Natural killer cell treated with Interleukin-12 subunit alpha and Interleukin-12 subunit beta and Interleukin-15 and Interleukin-18, amount 100 ng/mL, for 72 hours (primary cell): ENCODE data around the gene UBE2QL1. TPM values are rescaled to one million over a fixed set of nuclear protein-coding genes. Genes with fewer than 3 reads are reported as not detected.
A peak's percentile ranks its signal among the peaks of the same experiment; 100 is the strongest.

Experiments used
- ATAC-seq, 2 donors: fragments of 150-1000 bp; cut with Tn5 transposase in 1 of 2; sonication (Bioruptor Pico), chemical (Tn5 transposase) in 1 of 2; 2 replicates each; pipeline ENCODE4 v1.10.0; 2021
- DNase-seq: peaks from one replicate; pipeline ENCODE4 v3.0.0; 2022; ENCODE audit warnings: low spot score
- H3K27ac Mint-ChIP-seq, 2 donors: 1 replicate in 1 of 2; 2 replicates in 1 of 2; pipeline ENCODE4 v1.8.0; 2022; ENCODE audit warnings: mixed read lengths in 2 of 2, mild to moderate bottlenecking in 1 of 2, moderate library complexity in 1 of 2
- H3K27me3 Mint-ChIP-seq, 2 donors: 1 replicate in 1 of 2; 2 replicates in 1 of 2; pipeline ENCODE4 v1.8.0; 2022; ENCODE audit warnings: mixed read lengths in 2 of 2
- H3K36me3 Mint-ChIP-seq: one replicate; pipeline ENCODE4 v1.8.0; 2022; ENCODE audit warnings: mixed read lengths
- H3K4me1 Mint-ChIP-seq, 2 donors: 1 replicate in 1 of 2; 2 replicates in 1 of 2; pipeline ENCODE4 v1.8.0; 2022; ENCODE audit warnings: low read depth in 2 of 2, mixed read lengths in 2 of 2, mild to moderate bottlenecking in 1 of 2
- H3K4me3 Mint-ChIP-seq: one replicate; pipeline ENCODE4 v1.8.0; 2022; ENCODE audit warnings: mixed read lengths
- H3K9me3 Mint-ChIP-seq: 2 replicates; pipeline ENCODE4 v1.8.0; 2022; ENCODE audit warnings: mixed read lengths
- total RNA-seq, 2 donors: library from RNA; stranded (reverse); gene quantifications; one replicate each; pipeline ENCODE4 v1.2.3, GENCODE V29; 2022

UBE2QL1 gene
- total RNA-seq, 2 donors from 2014 or later = not detected

DNA sequence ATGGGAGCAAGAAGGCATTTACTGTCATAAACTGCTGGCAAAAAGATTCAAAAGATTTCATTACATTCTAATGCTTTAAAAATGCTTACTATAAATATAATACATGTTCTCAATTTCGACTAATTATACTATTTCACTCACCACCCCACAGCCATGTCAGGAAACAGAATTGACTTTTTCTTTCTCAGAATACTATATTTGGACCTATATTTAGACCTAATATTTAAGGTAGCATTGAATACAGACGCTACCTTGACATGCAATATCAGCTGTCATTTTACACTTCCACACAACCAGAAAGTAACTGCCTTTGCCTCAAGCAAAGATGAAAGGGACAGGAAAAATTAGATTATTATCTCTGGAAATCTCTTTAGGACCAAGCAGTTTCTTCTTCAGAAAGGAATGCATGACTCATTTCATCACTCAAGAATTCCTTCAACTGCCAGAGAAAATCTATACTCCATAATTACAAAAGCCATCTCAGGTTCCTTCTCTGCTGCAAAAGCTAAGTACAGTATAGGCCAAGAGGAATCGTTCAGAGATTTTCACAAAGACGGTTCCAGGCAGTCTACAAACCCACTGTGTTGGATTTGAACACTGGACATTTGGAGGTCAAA lies 11.8 kb upstream of the UBE2QL1 start:
- Mint-ChIP-seq H3K27me3 (peaks cover 23 to 26% of the 10 kb centered on the region in 2 donors), H3K9me3 (no peaks in the 10 kb centered on the region)
- DNase-seq = no peak

DNA sequence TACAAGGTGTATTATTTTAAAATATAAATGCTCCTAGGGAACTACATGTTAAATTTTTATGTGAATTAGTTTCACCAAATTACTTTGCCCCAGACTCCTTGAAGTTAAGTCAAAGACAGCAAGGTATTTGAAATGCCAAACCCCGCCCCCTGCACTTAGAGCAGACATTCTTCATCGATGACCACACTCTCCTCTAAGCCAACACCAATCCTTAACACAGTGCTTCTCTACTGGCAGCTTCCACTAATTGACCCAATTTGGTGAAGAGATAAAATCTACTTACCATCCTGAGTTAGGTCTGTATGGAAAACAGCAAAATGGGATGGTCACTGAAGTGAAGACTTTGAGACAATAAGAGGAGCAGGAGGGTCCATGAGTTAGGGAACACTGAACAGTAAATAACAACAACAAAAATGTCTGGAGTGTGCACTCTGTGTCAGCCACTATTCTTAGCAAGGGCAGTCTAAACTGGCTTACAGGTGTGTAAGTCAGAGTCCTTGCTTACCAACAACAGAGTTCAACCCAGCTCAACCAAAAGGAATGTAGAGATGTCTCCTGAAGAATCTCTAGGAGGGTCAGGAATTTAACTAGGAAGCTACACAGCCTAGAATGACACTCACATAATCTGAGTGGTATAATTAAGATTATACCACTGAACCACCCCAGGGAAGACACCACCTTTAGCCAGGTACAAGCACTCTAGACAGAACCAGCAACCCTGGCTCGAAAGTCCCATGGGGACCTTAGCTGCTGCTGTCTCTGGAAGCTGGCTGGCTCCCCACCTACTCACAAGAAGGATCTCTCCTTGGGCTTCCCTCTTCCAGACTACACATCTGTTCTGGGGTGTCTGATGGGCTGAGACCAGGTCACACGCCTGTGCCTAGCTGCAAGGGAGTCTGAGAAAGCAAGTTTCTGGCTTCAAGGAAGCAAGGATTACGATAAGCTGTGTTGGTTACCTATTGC lies 8.8 kb upstream of the UBE2QL1 start:
- H3K27ac Mint-ChIP-seq = no peak overlapping the region
- no peaks in the 10 kb centered on the region for H3K36me3 Mint-ChIP-seq
- H3K4me3 Mint-ChIP-seq = no peak overlapping the region
- ATAC-seq (no peak), DNase-seq (no peak)
- peaks cover 6% of the 10 kb centered on the region for H3K9me3 Mint-ChIP-seq
- peaks cover 25 to 26% of the 10 kb centered on the region in 2 donors for H3K27me3 Mint-ChIP-seq
- no peaks in the 10 kb centered on the region for H3K4me1 Mint-ChIP-seq

More for the DNA sequence above, 11.8 kb upstream of the UBE2QL1 start:
- no peak for ATAC-seq
- no peaks in the 10 kb centered on the region for H3K36me3 Mint-ChIP-seq
- H3K4me1 Mint-ChIP-seq = no peaks in the 10 kb centered on the region
- no peak overlapping the region for H3K27ac Mint-ChIP-seq
- H3K4me3 Mint-ChIP-seq = no peak overlapping the region

- no peak for ATAC-seq
- Mint-ChIP-seq H3K27me3 (peaks cover 15 to 19% of the 10 kb centered on the region in 2 donors), H3K4me1 (no peaks in the 10 kb centered on the region), H3K36me3 (no peaks in the 10 kb centered on the region), H3K4me3 (no peak overlapping the region), H3K27ac (no peak overlapping the region), H3K9me3 (peaks cover 6% of the 10 kb centered on the region)
- DNase-seq = no peak
Measured at GRCh38 chr5:6442333-6442732, 6.3 kb upstream of the UBE2QL1 start.

GRCh38 chr5:6443326-6443725 lies 5.3 kb upstream of the UBE2QL1 start:
- no peaks in the 10 kb centered on the region for H3K4me1 Mint-ChIP-seq
- DNase-seq (no peak), ATAC-seq (no peak)
- H3K9me3 Mint-ChIP-seq = peaks cover 6% of the 10 kb centered on the region
- H3K27ac Mint-ChIP-seq = no peak overlapping the region
- peaks cover 15 to 16% of the 10 kb centered on the region in 2 donors for H3K27me3 Mint-ChIP-seq
- H3K36me3 Mint-ChIP-seq = no peaks in the 10 kb centered on the region
- H3K4me3 Mint-ChIP-seq = no peak overlapping the region

DNA sequence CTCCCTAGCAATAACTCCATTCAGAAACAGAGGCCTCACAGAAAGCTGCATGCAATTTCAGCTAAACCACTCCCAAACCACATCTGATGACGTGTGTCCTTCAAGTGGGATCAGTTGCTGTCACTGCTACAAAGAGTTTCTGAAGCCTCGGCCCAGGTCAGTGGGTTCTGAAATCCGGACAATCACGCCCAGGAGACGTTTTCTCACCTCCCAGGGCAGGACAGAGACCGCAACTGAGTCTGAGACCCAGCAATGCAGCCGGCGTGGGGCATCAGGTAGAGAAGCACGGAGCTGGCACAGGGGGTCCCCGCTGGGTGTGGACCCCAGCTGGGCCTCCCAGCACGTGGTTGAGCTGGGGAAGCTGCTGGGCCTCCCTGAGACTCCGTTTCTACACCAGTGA lies 2.6 kb upstream of the UBE2QL1 start:
- Mint-ChIP-seq H3K27ac (no peak overlapping the region), H3K36me3 (peaks cover 5% of the 10 kb centered on the region), H3K27me3 (peaks cover 30% of the 10 kb centered on the region in 2 donors), H3K4me3 (no peak overlapping the region), H3K9me3 (peaks cover 6% of the 10 kb centered on the region), H3K4me1 (peaks cover 0 to 4% of the 10 kb centered on the region in 2 donors)
- no peak for DNase-seq
- ATAC-seq = no peak

- Mint-ChIP-seq H3K4me3 (no peak overlapping the region), H3K27ac (no peak overlapping the region), H3K27me3 (peaks cover 28 to 32% of the 10 kb centered on the region in 2 donors), H3K4me1 (peaks cover 0 to 4% of the 10 kb centered on the region in 2 donors), H3K9me3 (peaks cover 6% of the 10 kb centered on the region), H3K36me3 (peaks cover 5% of the 10 kb centered on the region)
- ATAC-seq (no peak), DNase-seq (no peak)
Measured at GRCh38 chr5:6446626-6447309, 1.9 kb upstream of the UBE2QL1 start.

DNA sequence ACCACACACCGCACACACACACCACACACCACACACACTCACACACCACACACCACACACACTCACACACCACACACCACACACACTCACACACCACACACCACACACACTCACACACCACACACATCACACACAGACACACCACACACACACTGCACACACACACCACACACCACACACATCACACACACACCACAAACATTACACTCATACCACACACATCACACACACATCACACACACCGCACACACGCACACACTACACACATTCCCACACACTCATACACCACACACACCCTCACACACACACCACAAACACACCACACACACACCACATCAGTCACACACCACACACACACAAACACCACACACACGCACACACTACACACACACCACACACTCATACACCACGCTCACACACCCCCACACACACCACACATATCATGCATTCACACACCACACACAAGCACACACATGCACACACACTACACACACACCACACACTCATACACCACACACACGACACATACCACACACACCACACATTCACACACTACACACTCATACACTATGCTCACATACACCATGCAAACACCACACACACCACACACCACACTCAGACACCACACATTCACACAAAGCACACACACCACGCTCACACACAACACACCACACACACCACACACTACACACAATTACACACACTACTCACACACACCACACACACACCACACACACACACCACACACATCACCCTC lies 1.1 kb upstream of the UBE2QL1 start:
- no peak overlapping the region for H3K27ac Mint-ChIP-seq
- no peak overlapping the region for H3K4me3 Mint-ChIP-seq
- DNase-seq (no peak), ATAC-seq (no peak)
- peaks cover 0 to 4% of the 10 kb centered on the region in 2 donors for H3K4me1 Mint-ChIP-seq
- peaks cover 26 to 29% of the 10 kb centered on the region in 2 donors for H3K27me3 Mint-ChIP-seq
- peaks cover 5% of the 10 kb centered on the region for H3K36me3 Mint-ChIP-seq
- peaks cover 4% of the 10 kb centered on the region for H3K9me3 Mint-ChIP-seq

- peaks cover 5% of the 10 kb centered on the region for H3K36me3 Mint-ChIP-seq
- H3K27me3 Mint-ChIP-seq = peaks cover 21 to 23% of the 10 kb centered on the region in 2 donors
- peak in 1 of 2 donors; percentile 7 for ATAC-seq
- peaks cover 0 to 4% of the 10 kb centered on the region in 2 donors for H3K4me1 Mint-ChIP-seq
- H3K4me3 Mint-ChIP-seq = no peak overlapping the region
- H3K9me3 Mint-ChIP-seq = no peaks in the 10 kb centered on the region
- DNase-seq = no peak
- H3K27ac Mint-ChIP-seq = no peak overlapping the region
Measured at GRCh38 chr5:6448141-6448491, 543 bp upstream of the UBE2QL1 start.

- peaks cover 5% of the 10 kb centered on the region for H3K36me3 Mint-ChIP-seq
- ATAC-seq (no peak), DNase-seq (no peak)
- H3K27ac Mint-ChIP-seq = no peak overlapping the region
- H3K4me1 Mint-ChIP-seq = peaks cover 0 to 4% of the 10 kb centered on the region in 2 donors
- H3K9me3 Mint-ChIP-seq = no peaks in the 10 kb centered on the region
- peaks cover 21 to 23% of the 10 kb centered on the region in 2 donors for H3K27me3 Mint-ChIP-seq
- H3K4me3 Mint-ChIP-seq = peak overlapping the region; percentile 74
Measured at GRCh38 chr5:6449465-6450158, 953 bp downstream of the UBE2QL1 start.

DNA sequence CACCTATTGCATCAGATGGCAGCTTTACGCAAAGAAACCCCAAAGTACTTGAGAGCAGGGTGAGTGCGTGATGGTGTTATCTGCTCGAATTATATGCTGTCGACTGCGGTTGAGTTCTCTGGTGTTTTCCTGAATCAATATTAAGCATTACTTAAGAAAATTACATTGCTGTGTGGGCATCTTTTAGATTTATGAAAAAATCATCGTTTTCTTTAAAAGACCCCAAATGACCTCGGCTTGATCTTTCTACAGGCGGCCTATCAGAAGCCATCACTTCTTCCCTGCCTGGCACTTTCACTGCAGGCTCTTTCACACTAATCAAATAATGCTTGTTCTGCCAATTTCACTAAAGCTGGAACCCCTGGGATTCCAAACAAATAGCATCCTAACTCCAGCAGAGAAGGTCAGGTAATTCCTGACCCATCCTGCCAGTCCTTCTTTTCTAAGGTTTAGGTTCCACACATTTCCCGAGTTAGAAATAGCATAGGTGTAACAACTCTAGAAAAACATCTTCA lies 1.7 kb downstream of the UBE2QL1 start:
- ATAC-seq = no peak
- Mint-ChIP-seq H3K27me3 (peaks cover 21 to 23% of the 10 kb centered on the region in 2 donors), H3K4me3 (no peak overlapping the region)

DNA sequence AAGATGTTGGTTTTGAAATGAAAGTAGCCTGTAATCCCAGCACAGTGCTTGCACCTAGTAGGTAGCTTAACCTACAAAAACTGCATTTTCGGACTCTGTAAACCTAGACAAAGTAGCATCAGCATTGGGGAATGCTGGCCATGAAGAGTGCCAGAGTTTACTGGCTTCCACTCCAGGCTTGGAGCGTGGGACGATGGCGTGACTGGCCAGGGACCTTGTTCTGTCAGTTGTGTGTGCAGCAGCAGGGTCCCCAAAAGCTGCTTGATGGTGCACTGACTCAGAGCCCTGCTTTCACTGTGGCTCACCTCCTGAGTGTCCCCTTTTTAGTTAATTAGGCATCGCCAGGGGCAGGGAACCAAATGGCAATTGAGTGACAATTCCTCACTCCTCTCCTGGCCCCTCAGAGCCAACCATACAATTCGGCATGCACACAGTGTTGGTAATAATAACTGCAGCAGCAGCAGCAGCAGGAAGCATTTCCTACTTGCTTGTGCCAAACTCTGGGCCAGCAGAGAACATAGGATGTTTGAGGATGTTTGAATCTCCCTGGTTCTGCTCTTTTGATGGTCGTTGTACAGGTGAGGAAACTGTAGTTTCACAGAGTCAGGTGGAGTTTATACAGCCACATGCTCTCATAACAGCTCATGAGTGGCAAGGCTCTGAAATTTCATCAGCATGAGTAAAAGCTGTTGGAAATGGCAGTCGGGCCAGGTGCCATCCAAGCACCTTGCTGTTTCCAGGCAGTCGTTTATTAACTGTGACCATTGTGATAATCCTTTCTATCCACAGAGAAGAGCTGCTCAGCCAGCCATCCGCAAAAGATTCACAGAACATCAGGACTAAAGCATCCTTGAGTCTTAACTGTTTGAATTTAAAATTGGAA lies 4.2 kb downstream of the UBE2QL1 start:
- no peak overlapping the region for H3K27ac Mint-ChIP-seq

More for the DNA sequence above, 1.7 kb downstream of the UBE2QL1 start:
- Mint-ChIP-seq H3K36me3 (peaks cover 5% of the 10 kb centered on the region), H3K4me1 (peaks cover 0 to 4% of the 10 kb centered on the region in 2 donors), H3K9me3 (no peaks in the 10 kb centered on the region), H3K27ac (no peak overlapping the region)
- no peak for DNase-seq

More for the DNA sequence above, 4.2 kb downstream of the UBE2QL1 start:
- H3K36me3 Mint-ChIP-seq = peaks cover 5% of the 10 kb centered on the region
- ATAC-seq (no peak), DNase-seq (no peak)
- H3K9me3 Mint-ChIP-seq = no peaks in the 10 kb centered on the region
- peaks cover 0 to 4% of the 10 kb centered on the region in 2 donors for H3K4me1 Mint-ChIP-seq
- no peak overlapping the region for H3K4me3 Mint-ChIP-seq
- peaks cover 34 to 36% of the 10 kb centered on the region in 2 donors for H3K27me3 Mint-ChIP-seq
